IMR-90 (cell line): ENCODE measurements around the gene AP3B1. TPM values are rescaled to one million over a fixed set of nuclear protein-coding genes. Genes with fewer than 3 reads are reported as not detected.

Experiments
- ATAC-seq: fragments of 200-7000 bp; cut with Tn5 transposase; 2 replicates; pipeline ENCODE4 v1.9.1; 2020; ENCODE audit warnings: low read depth, mild to moderate bottlenecking, moderate library complexity
- BruUV-seq: library from RNA; stranded (reverse); fragments of 400-500 nt; replicated peaks from 2 replicates; lab custom pipeline; 2021; lab: Mats Ljungman, UMichigan
- CTCF ChIA-PET: fragments of 300-600 bp; formaldehyde crosslinking; extraction: SDS; loops from one replicate; lab custom pipeline; 2021; ENCODE audit warnings: antibody characterized with exemption; lab: Yijun Ruan, JAX
- POLR2A ChIA-PET: fragments of 300-600 bp; sonication (Branson Sonifier 250); formaldehyde crosslinking; loops from one replicate; lab custom pipeline; 2022; ENCODE audit warnings: antibody characterized with exemption; ENCODE audit not compliant: unreplicated experiment; lab: Charles Lee
- DNase-seq: peaks from one replicate; pipeline ENCODE4 v3.0.0; 2013
- H2AFZ ChIP-seq: replicated peaks from 2 replicates; pipeline ENCODE3; 2013; ENCODE audit warnings: low read length, mild to moderate bottlenecking; ENCODE audit not compliant: poor library complexity
- H2AK5ac ChIP-seq: 2 replicates; pipeline ENCODE4 v1.6.1; 2013; ENCODE audit warnings: low read depth, low read length, inconsistent platforms
- H2AK9ac ChIP-seq: replicated peaks from 2 replicates; pipeline ENCODE3; 2013; ENCODE audit warnings: mild to moderate bottlenecking, low read depth, low read length, moderate library complexity; ENCODE audit not compliant: poor library complexity
- H2BK120ac ChIP-seq: 2 replicates; pipeline ENCODE4 v1.6.1; 2013; ENCODE audit warnings: low read depth, low read length, inconsistent platforms
- H2BK15ac ChIP-seq: 3 replicates; pipeline ENCODE4 v1.6.1; 2013; ENCODE audit warnings: low read depth, low read length, inconsistent platforms
- H2BK20ac ChIP-seq: 2 replicates; pipeline ENCODE4 v1.6.1; 2013; ENCODE audit warnings: low read depth, mild to moderate bottlenecking, inconsistent platforms, low read length, moderate library complexity
- H2BK5ac ChIP-seq: 2 replicates; pipeline ENCODE4 v1.6.1; 2013; ENCODE audit warnings: mild to moderate bottlenecking, low read depth, low read length, inconsistent platforms; ENCODE audit not compliant: poor library complexity, severe bottlenecking
- H3K14ac ChIP-seq: replicated peaks from 2 replicates; pipeline ENCODE4 v1.6.1; 2013; ENCODE audit warnings: low read depth, low read length, inconsistent platforms
- H3K18ac ChIP-seq: 2 replicates; pipeline ENCODE4 v1.6.1; 2013; ENCODE audit warnings: low read depth, low read length, control low read depth
- H3K23ac ChIP-seq: 2 replicates; pipeline ENCODE4 v1.6.1; 2013; ENCODE audit warnings: low read depth, low read length, inconsistent platforms
- H3K27ac ChIP-seq: 2 replicates; pipeline ENCODE4 v1.5.1; 2013; ENCODE audit warnings: mild to moderate bottlenecking, control low read depth, low read length; ENCODE audit not compliant: insufficient read depth
- H3K27me3 ChIP-seq: 2 replicates; pipeline ENCODE4 v1.6.1; 2013; ENCODE audit warnings: low read length; ENCODE audit not compliant: control insufficient read depth, insufficient read depth
- H3K36me3 ChIP-seq: 2 replicates; pipeline ENCODE4 v1.6.1; 2013; ENCODE audit warnings: low read length, mixed read lengths; ENCODE audit not compliant: control insufficient read depth, insufficient read depth
- H3K4ac ChIP-seq: 2 replicates; pipeline ENCODE4 v1.6.1; 2013; ENCODE audit warnings: low read depth, low read length, inconsistent platforms
- H3K4me1 ChIP-seq: 2 replicates; pipeline ENCODE4 v1.6.1; 2013; ENCODE audit warnings: low read length, mixed read lengths; ENCODE audit not compliant: control insufficient read depth, insufficient read depth
- H3K4me2 ChIP-seq: 2 replicates; pipeline ENCODE4 v1.6.1; 2013; ENCODE audit warnings: low read depth, mild to moderate bottlenecking, control low read depth, low read length, moderate library complexity
- H3K4me3 ChIP-seq: 2 replicates; pipeline ENCODE4 v1.5.1; 2013; ENCODE audit warnings: low read depth, mild to moderate bottlenecking, control low read depth, low read length, moderate library complexity; ENCODE audit not compliant: insufficient read depth
- H3K56ac ChIP-seq: 2 replicates; pipeline ENCODE4 v1.6.1; 2013; ENCODE audit warnings: low read length, inconsistent platforms; ENCODE audit not compliant: insufficient read depth; ENCODE audit errors: extremely low read depth
- H3K79me1 ChIP-seq, 2 experiments: 2 replicates each; pipeline ENCODE4 v1.6.1; 2013; ENCODE audit warnings: low read length in 2 of 2, inconsistent platforms in 1 of 2, low read depth in 1 of 2
- H3K9ac ChIP-seq: 2 replicates; pipeline ENCODE4 v1.6.1; 2013; ENCODE audit warnings: low read depth, low read length, control low read depth
- H3K9me1 ChIP-seq: 2 replicates; pipeline ENCODE4 v1.6.1; 2013; ENCODE audit warnings: low read length, inconsistent platforms; ENCODE audit not compliant: insufficient read depth
- H3K9me3 ChIP-seq: 2 replicates; pipeline ENCODE4 v1.6.1; 2013; ENCODE audit warnings: low read length; ENCODE audit not compliant: control insufficient read depth, insufficient read depth
- H4K20me1 ChIP-seq: 2 replicates; pipeline ENCODE4 v1.6.1; 2013; ENCODE audit warnings: low read length, inconsistent platforms; ENCODE audit not compliant: insufficient read depth
- H4K5ac ChIP-seq: 2 replicates; pipeline ENCODE4 v1.6.1; 2013; ENCODE audit warnings: mild to moderate bottlenecking, low read depth, low read length, control low read depth
- H4K8ac ChIP-seq, 2 experiments: 2 replicates each; pipeline ENCODE4 v1.6.1; 2013; ENCODE audit warnings: low read depth in 2 of 2, low read length in 2 of 2, control low read depth in 1 of 2, inconsistent platforms in 1 of 2
- H4K91ac ChIP-seq: 2 replicates; pipeline ENCODE4 v1.6.1; 2013; ENCODE audit warnings: low read depth, low read length, inconsistent platforms; ENCODE audit not compliant: insufficient read depth
- MXI1 ChIP-seq: IDR thresholded peaks from 2 replicates; pipeline ENCODE4 v1.6.1; 2012; ENCODE audit warnings: low read depth, mild to moderate bottlenecking, low read length, moderate library complexity, borderline replicate concordance
- NFE2L2 ChIP-seq: fragments of 150-350 bp; IDR thresholded peaks from 2 replicates; pipeline ENCODE4 v1.6.1; 2016; ENCODE audit warnings: low read depth, mild to moderate bottlenecking, low read length
- POLR2A ChIP-seq: IDR thresholded peaks from 2 replicates; pipeline ENCODE4 v1.6.1; 2012; ENCODE audit warnings: mild to moderate bottlenecking, low read depth, low read length
- RAD21 ChIP-seq: IDR thresholded peaks from 2 replicates; pipeline ENCODE4 v1.6.1; 2012; ENCODE audit warnings: low read length, improper control_type of control experiment
- RCOR1 ChIP-seq: IDR thresholded peaks from 2 replicates; pipeline ENCODE4 v1.6.1; 2012; ENCODE audit warnings: mild to moderate bottlenecking, low read length, improper control_type of control experiment; ENCODE audit not compliant: insufficient replicate concordance
- SMC3 ChIP-seq: fragments of 150-350 bp; IDR thresholded peaks from 2 replicates; pipeline ENCODE4 v1.6.1; 2016; ENCODE audit warnings: low read depth, mild to moderate bottlenecking, antibody characterized with exemption, low read length, moderate library complexity
- WGBS, 2 experiments: methylation state at CpG; one replicate each; pipeline versions ENCODE4 v1.1.5 to v1.1.7; 2013; ENCODE audit warnings: missing lambda C conversion rate in 2 of 2; ENCODE audit not compliant: insufficient read length in 1 of 2; ENCODE audit errors: extremely low coverage in 2 of 2; 5-methylcytosine and 5-hydroxymethylcytosine counted together
- dilution Hi-C: fragments of 300-500 bp; cut with HindIII; formaldehyde crosslinking; loops from one replicate; pipeline ENCODE4 v1.14.3; 2018; ENCODE audit warnings: low sequenced_read_pairs; ENCODE audit not compliant: unreplicated experiment
- in situ Hi-C: fragments of 300-500 bp; cut with MboI; formaldehyde crosslinking; loops from 3 replicates; pipeline ENCODE4 v1.14.3; 2019; ENCODE audit warnings: low sequenced_read_pairs, inconsistent platforms, mixed read lengths
- intact Hi-C: fragments of 100-400 bp; cut with micrococcal nuclease; formaldehyde crosslinking; loops from 2 replicates; pipeline ENCODE4 v1.10.0; 2022
- polyA plus RNA-seq, 3 experiments: library from polyadenylated mRNA; depleted of rRNA; stranded (reverse); fragments of >200 nt; gene quantifications; 2 replicates each; pipeline ENCODE4 v1.2.3, GENCODE V29; 2012; ENCODE audit warnings: low replicate concordance in 1 of 3
- total RNA-seq: library from RNA; depleted of rRNA; stranded (reverse); fragments of >200 nt; gene quantifications from 2 replicates; pipeline ENCODE4 v1.2.3, GENCODE V29; 2012
- TF ChIP-seq, protein P1 (sequence below): fragments of 150-350 bp; IDR thresholded peaks from 2 replicates; pipeline ENCODE4 v1.6.1; 2016; ENCODE audit warnings: low read depth, mild to moderate bottlenecking, low read length, moderate library complexity, borderline replicate concordance
- TF ChIP-seq, protein P2 (sequence below): conservative IDR thresholded peaks from 2 replicates; pipeline ENCODE4 v1.5.1; 2012; ENCODE audit warnings: mild to moderate bottlenecking, low read depth, low read length, improper control_type of control experiment
- TF ChIP-seq, protein P3 (sequence below): fragments of 150-350 bp; IDR thresholded peaks from 2 replicates; pipeline ENCODE4 v1.6.1; 2017; ENCODE audit warnings: mild to moderate bottlenecking, antibody characterized with exemption, low read length, low read depth

The AP3B1 gene
- total and polyA plus RNA-seq, 2 of the 4 experiments (the other 2 are of a cell fraction) = 33.1 to 59.0 TPM

DNA sequence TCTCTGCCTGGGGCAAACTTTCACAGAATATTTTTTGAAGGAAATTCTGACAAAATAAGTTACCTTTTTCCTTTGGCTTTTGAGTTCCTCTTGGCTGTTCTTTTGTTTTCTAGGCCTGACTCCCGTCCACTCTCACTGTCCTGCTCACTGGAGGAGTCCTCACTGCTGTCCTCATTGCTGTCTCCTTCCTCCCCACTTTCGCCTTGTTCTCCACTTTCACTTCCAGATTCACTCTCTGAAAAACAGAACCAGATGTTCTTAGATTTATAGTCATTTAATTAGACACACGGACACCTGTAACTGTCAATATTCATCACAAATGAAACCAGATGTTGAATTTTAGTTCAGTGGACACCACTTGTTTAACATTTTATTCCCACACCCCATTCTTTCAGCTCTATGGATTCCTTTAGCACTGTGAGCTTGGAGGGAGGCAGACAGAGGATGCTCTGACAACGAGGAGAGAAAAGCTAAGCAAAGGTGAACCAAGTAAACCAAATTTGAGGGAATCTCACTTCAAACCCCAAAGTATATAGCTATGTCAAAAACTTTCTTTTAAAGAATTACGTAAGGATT, 180.7 kb downstream of the AP3B1 start:
- intact Hi-C loops (no loop called here), in situ Hi-C loops (no loop called here), dilution Hi-C loops (no loop called here)
- no peaks in the 10 kb centered on the region; the same call in 1 of the 2 replicates for H3K9me1 ChIP-seq
- no peak overlapping the region for H3K4me3 ChIP-seq
- H2BK20ac ChIP-seq = no peak overlapping the region
- no peak overlapping the region for H3K4ac ChIP-seq
- H3K56ac ChIP-seq = no peak overlapping the region
- no peak overlapping the region for H4K5ac ChIP-seq
- no peak overlapping the region for H2BK15ac ChIP-seq
- H3K14ac ChIP-seq = no peak overlapping the region
- H2AFZ ChIP-seq = no peak overlapping the region
- no peak overlapping the region for H2BK5ac ChIP-seq
- peaks cover 3% of the 10 kb centered on the region; the same call in 1 of the 2 replicates for H4K20me1 ChIP-seq
- H3K36me3 ChIP-seq = peaks cover 11% of the 10 kb centered on the region
- H3K18ac ChIP-seq = no peak overlapping the region
- no peaks in the 10 kb centered on the region; the same call in 1 of the 2 replicates for H3K9me3 ChIP-seq
- peaks cover 4 to 6% of the 10 kb centered on the region in 2 experiments; a peak in 3 of 4 replicates for H3K79me1 ChIP-seq
- H3K4me1 ChIP-seq = 0 out of 2 replicates have a peak, but pooled peaks cover 2% of the 10 kb centered on the region
- POLR2A ChIA-PET = no interaction called here
- ATAC-seq (no peak), DNase-seq (no peak)
- H3K23ac ChIP-seq = no peak overlapping the region
- WGBS, 2 experiments = no CpG with 5 or more reads among the region's 5 CpGs
- BruUV-seq = no TSS peak
- H3K9ac ChIP-seq = no peak overlapping the region
- no peak overlapping the region for H3K4me2 ChIP-seq
- no peak overlapping the region for H4K8ac ChIP-seq
- no peak overlapping the region for H2AK9ac ChIP-seq
- no peak for TF ChIP-seq SMC3
- TF ChIP-seq, protein P1, sequence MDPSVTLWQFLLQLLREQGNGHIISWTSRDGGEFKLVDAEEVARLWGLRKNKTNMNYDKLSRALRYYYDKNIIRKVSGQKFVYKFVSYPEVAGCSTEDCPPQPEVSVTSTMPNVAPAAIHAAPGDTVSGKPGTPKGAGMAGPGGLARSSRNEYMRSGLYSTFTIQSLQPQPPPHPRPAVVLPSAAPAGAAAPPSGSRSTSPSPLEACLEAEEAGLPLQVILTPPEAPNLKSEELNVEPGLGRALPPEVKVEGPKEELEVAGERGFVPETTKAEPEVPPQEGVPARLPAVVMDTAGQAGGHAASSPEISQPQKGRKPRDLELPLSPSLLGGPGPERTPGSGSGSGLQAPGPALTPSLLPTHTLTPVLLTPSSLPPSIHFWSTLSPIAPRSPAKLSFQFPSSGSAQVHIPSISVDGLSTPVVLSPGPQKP = no peak
- TF ChIP-seq, protein P2, sequence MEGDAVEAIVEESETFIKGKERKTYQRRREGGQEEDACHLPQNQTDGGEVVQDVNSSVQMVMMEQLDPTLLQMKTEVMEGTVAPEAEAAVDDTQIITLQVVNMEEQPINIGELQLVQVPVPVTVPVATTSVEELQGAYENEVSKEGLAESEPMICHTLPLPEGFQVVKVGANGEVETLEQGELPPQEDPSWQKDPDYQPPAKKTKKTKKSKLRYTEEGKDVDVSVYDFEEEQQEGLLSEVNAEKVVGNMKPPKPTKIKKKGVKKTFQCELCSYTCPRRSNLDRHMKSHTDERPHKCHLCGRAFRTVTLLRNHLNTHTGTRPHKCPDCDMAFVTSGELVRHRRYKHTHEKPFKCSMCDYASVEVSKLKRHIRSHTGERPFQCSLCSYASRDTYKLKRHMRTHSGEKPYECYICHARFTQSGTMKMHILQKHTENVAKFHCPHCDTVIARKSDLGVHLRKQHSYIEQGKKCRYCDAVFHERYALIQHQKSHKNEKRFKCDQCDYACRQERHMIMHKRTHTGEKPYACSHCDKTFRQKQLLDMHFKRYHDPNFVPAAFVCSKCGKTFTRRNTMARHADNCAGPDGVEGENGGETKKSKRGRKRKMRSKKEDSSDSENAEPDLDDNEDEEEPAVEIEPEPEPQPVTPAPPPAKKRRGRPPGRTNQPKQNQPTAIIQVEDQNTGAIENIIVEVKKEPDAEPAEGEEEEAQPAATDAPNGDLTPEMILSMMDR = no peak
- no peak for TF ChIP-seq RCOR1
- no peak for TF ChIP-seq POLR2A
- TF ChIP-seq, protein P3, sequence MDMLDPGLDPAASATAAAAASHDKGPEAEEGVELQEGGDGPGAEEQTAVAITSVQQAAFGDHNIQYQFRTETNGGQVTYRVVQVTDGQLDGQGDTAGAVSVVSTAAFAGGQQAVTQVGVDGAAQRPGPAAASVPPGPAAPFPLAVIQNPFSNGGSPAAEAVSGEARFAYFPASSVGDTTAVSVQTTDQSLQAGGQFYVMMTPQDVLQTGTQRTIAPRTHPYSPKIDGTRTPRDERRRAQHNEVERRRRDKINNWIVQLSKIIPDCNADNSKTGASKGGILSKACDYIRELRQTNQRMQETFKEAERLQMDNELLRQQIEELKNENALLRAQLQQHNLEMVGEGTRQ = no peak
- TF ChIP-seq RAD21 = no peak
- no peak for TF ChIP-seq NFE2L2
- TF ChIP-seq MXI1 = no peak
- H4K91ac ChIP-seq = no peak overlapping the region
- no peak overlapping the region for H3K27ac ChIP-seq
- CTCF ChIA-PET = no interaction called here
- H3K27me3 ChIP-seq = no peaks in the 10 kb centered on the region
- no peak overlapping the region for H2BK120ac ChIP-seq
- no peak overlapping the region for H2AK5ac ChIP-seq
